ENCODE measurements around the gene KIAA0930.

Gene KIAA0930

GRCh38 chr22:45218976-45219375 lies 21.7 kb downstream of the KIAA0930 start:
- DNase-seq (ENCODE audit: low read depth in 1 of 2, low spot score in 1 of 2), result no peak

DNA sequence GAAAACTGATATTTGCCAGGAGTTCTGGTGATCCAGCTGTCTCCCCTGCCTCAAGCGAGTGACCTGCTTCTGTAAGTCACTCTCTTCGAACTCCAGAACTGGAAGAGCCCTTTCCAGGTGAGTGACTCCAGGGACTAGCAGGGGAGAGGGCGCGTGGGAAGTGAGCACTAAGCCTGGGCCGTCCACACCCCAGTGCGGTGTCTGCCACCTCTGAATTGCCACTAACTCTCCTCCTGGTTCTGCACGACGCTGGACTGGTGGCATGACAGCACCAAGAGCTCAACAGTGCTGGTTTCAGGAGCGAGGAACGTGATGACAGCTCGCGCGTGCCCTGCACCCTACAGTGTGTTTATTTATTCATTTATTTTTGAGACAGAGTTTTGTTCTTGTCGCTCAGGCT lies 22.9 kb downstream of the KIAA0930 start:
- no peak for DNase-seq (ENCODE audit: low read depth in 1 of 2, low spot score in 1 of 2)

DNA sequence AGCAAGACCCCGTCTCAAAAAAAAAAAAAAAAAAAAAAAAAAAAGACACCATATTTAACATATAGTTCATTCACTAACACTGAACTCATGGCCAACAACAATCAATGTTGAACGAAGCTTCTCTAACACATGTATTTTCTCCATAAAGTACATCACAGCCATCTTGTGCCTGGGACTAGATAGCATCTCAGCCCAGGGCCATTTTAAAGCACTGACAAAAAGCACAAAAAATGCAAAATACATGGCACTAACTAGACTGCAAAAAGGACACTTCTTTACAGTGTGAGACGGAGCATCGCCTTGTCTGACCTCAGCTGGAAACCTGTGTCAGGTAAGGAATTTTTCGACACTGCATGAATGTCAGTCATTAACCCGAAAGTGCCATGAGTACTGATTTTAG lies 23.3 kb downstream of the KIAA0930 start:
- DNase-seq (ENCODE audit: low read depth in 1 of 2, low spot score in 1 of 2), result no peak

GRCh38 chr22:45216133-45217003 lies 24.3 kb downstream of the KIAA0930 start:
- no peak for DNase-seq (ENCODE audit: low read depth in 1 of 2, low spot score in 1 of 2)

DNA sequence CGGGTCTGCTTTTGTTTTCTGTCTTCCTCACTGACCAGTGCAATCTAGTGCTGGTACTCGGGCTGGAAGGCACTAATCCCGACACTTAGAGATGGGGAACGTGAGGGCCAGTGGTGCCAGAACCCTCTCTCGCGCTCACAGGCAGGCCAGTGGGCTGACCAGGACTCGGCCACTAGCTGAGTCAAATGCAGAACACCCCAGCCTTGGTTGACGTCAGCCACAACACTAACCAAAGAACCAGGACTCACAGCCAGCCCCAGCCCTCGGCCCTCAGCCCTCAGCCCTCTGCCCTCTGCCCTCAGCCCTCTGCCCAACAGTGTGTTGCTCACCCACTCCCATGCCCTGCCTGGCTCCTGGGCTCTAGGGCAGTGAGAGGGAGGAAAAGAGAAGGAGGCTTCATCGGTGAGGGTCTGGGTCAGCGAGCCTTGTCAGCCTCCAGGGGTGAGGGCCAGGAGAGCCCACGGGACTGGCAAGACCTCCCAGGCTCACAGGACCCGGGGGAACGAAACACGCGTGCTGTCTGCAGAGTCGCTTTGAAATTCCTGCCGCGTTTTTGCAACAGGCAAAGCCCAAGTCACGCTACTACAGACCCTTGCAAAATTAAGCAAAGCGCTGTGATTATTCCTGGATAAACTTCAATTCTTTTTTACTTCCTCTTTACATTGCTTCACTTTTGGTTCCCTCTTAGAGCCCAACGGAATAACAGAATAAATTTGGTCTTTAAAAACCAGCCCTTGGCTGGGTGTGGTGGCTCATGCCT lies 27.5 kb downstream of the KIAA0930 start:
- DNase-seq (ENCODE audit: low read depth in 1 of 2, low spot score in 1 of 2), result no peak

DNA sequence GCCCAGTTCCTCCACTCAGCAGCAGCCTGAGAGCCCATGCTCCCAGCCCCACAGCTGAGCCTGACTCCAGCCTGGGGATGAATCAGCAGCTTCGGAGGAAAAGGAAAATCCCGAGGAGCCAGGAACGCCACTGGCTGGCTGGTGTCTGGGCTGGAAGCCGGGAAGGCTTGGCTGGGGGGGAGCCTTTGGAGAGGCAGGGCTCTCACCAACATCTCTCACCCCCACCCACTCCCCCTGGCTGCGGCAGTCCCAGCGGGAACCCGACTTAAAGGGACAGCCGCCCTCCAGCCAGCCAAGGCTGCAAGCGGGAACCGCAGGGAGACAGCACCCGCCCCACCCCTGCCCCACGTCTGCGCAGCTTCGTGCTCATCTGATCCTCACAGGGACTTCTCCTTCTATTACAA lies 28.4 kb downstream of the KIAA0930 start:
- DNase-seq (ENCODE audit: low read depth in 1 of 2, low spot score in 1 of 2), result no peak

GRCh38 chr22:45211848-45212247 lies 28.8 kb downstream of the KIAA0930 start:
- no peak for DNase-seq (ENCODE audit: low read depth in 1 of 2, low spot score in 1 of 2)

DNA sequence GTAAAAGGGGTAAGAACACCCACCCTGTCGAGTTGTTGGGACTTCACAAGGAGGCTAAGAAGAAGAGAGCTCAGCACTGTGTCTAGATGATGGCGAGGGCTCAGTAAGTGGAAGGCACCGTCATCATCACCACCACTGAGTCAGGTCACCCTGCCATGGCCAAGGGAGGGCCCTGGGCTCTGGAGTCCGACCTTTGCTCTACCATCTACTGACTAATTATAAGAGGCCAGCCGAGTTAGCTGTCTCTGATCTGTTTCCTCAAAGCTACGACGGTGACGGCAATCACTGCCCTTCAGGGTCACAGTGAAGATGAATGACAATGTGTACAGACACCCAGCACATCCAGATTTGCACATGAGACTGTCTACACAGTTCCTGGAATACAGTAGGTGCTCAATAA lies 29.3 kb downstream of the KIAA0930 start:
- no peak for DNase-seq (ENCODE audit: low read depth in 1 of 2, low spot score in 1 of 2)

GRCh38 chr22:45210991-45211390 lies 29.7 kb downstream of the KIAA0930 start:
- DNase-seq (ENCODE audit: low read depth in 1 of 2, low spot score in 1 of 2), result no peak

GRCh38 chr22:45210577-45210976 lies 30.1 kb downstream of the KIAA0930 start:
- DNase-seq (ENCODE audit: low read depth in 1 of 2, low spot score in 1 of 2), result no peak

- no peak for DNase-seq (ENCODE audit: low read depth in 1 of 2, low spot score in 1 of 2)
These were observed 30.5 kb downstream of the KIAA0930 start for GRCh38 chr22:45210174-45210573.

DNA sequence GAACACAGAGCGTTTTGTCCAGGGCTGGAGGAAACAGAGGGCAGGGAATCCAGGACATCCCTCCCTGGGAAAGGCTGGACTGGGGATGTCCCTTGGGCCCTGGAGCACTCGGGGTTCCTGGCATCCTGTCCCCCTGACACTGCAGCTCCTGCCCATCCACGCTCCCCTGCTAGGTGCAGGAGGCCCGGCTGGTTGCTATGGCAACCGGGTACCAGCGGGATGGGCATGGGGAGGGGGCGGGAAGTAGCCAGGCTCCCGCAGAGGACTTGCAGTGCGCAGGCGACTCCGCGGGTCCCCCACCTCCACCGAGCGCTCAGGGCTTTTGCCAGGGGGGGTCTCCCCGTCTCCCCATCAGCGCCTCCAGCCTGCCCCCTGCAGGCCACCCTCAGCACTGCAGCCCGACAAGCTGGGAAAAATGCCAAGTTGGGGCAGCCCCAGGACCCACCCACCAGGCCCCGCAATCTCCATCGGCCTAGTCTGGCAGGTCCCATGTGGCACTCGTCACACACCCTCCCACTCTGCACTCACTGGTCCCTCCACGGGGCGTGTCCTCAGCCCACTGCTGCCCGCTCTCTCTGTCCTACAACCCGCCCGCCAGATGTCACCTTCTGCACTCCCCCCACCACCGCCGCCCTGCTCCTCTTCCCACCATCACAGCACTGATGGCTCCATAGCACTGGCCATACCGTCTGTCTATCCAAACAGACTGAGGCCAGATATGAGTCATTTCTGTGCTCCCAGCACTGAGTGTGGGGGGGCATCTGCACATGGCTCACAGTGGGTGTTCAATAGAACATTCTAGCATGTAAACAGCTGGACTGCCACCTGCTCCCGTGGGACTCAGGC lies 31.5 kb downstream of the KIAA0930 start:
- DNase-seq (ENCODE audit: low read depth in 1 of 2, low spot score in 1 of 2), result peak in 1 of 2 donors; percentile 11

DNA sequence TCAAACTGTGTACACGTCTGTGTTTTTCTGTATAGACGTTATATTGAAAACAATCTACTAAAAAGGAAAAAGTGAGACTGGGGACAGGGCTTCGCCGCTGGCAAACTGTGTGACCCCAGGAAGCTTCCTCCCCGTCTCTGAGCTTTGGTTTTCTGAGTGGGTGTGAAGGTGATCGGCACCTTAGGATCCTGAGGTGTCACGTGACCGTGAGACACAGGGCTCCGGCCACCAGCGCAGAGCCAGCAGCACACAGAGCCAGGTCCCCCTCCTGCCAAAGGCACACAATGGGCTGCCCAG lies 32.0 kb downstream of the KIAA0930 start:
- DNase-seq (ENCODE audit: low read depth in 1 of 2, low spot score in 1 of 2), result no peak

- no peak for DNase-seq (ENCODE audit: low read depth in 1 of 2, low spot score in 1 of 2)
These were observed 32.6 kb downstream of the KIAA0930 start for GRCh38 chr22:45207981-45208664.

GRCh38 chr22:45207533-45207932 lies 33.2 kb downstream of the KIAA0930 start:
- no peak for DNase-seq (ENCODE audit: low read depth in 1 of 2, low spot score in 1 of 2)

DNA sequence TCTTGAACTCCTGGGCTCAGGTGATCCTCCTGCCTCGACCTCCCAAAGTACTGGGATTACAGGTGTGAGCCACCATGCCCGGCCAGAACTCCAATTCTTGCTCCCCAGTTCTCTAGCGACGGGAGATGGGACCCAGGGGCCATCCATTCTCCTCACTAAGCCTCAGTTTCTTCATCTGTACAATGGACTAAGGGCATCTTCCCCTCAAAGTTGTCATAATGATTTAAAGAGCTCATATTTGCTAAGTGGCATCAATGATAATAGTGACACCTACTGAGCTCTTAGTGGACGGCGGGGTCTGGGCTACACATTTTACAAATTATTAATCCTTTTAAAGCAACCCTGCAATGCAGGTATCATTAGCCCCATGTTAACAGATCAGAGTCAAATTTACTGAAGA lies 34.5 kb downstream of the KIAA0930 start:
- DNase-seq (ENCODE audit: low read depth in 1 of 2, low spot score in 1 of 2), result no peak

DNA sequence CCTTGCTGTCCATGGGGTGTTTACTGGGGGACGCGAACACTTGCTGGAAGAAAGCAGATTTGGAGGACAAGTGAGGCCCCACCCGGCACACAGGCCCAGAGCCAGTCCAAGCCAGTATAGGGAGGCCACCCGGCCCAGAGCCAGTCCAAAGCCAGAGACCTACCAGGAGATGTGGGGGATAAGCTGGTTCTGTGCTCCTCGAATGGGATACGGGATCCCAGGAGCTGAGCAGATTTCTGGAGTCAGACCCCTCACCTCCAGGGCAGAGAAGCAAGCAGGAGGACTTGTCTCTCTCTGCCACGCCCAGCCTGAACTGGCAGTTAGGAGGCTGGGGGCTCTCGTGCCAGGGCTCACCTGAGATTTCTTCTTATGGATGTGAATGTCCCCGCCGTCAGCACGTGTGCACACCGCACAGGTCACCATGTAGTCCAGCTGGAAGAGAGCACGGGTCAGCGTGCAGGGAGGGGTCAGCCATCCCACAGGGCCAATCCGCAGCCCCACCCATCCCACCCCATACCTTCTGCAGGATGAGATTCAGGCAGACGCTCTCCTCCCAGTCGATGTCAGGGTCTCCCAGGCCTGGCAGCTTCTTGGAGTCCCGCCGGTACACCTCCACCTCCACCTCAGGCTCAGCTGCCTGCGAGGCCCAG lies 35.3 kb downstream of the KIAA0930 start:
- no peak for DNase-seq (ENCODE audit: low read depth in 1 of 2, low spot score in 1 of 2)

DNA sequence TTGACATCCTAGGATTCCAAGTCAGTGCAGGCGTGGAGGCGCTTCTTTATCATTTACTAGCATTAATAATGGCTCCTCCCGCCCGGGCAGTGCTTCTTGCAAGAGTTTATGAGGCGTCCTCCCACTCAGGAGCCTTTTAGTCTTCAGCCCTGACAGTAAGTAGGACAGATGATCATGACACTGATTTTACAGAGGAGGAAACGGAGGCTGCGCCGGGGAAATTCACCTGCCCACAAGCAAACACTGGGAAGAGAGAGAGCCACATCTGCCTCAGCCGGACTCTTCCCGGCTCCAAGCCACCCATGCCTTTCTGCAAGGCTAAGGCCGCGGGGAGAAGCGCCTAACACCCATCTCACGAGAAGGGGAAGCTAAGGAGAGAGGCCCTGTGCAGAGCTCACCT lies 35.9 kb downstream of the KIAA0930 start:
- no peak for DNase-seq (ENCODE audit: low read depth in 1 of 2, low spot score in 1 of 2)

- no peak for DNase-seq (ENCODE audit: low read depth in 1 of 2, low spot score in 1 of 2)
These were observed 36.5 kb downstream of the KIAA0930 start for GRCh38 chr22:45204241-45204640.

DNA sequence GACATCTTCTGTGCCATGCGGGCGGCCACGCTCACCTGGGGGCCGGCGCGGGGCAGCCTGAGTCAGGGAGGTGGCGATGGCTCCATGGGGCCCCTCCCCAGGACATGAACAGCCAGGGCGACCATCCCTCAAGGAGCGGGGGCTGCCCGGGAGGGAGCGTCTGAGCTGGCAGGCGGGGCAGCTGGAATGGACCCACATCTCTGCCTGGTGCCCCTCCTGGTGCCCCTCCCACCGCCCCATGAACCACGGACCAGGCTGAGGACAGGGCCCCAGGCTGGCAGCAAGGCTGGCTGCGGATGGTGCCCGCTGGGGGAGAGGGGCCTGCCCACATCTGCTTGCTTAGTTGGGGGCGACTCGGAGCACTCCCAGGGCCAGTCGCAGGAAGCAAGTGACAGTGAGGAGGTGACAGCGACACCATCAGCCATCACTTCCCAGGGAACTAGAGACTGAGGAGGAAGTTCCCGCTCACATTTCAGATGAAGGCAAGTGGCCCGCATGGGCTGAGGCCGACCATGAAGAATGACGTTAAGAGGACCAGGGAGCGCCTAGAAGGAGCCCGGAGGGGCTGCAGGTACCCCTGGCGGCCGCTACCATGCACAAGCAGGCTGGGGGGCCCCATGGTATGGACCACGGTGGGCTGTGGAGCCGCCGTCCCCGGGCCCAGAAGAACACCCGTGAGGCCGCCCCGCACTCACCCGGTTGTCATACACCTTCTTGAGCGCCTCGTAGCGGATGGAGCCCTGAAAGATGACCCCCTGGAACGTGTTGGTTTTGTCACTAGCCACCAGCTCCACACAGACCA lies 37.3 kb downstream of the KIAA0930 start:
- no peak for DNase-seq (ENCODE audit: low read depth in 1 of 2, low spot score in 1 of 2)

Measured in stimulated activated CD4-positive, alpha-beta T cell treated with anti-CD3 and anti-CD28 coated beads, Interleukin-15, amount 100 ng/mL, for 1 hour (primary cell).